ENCODE data around the gene ASXL2.

ASXL2 gene

DNA sequence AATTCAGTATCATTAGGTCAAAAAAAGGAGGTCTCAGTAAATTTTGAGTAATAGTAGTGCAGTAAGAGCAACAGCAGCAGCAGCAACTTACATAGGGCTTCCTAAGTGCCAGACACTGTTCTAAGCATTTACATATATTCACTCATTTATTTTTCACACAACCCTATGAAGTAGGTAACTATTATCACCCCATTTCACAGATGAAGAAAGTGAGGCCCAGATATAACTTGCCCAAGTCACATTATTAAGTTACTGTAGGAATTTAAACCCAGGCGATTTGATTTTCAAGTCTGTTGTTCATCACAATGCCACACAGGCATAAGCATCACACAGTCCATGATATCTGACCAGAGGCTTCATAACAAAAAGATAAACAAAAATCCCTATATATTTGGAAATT lies 114.7 kb downstream of the ASXL2 start:
- Histone ChIP-seq H3K27ac (ENCODE audit: low read depth, low read length) (no peak overlapping the region), H3K4me3 (ENCODE audit: low read length) (no peak overlapping the region), H3K27me3 (ENCODE audit: control insufficient read depth, insufficient read depth, low read length) (no peaks in the 10 kb centered on the region), H3K36me3 (ENCODE audit: control insufficient read depth, insufficient read depth, low read length) (peaks cover 8% of the 10 kb centered on the region), H3K4me1 (ENCODE audit: control insufficient read depth, insufficient read depth, low read length) (no peaks in the 10 kb centered on the region), H3K9ac (ENCODE audit: low read length) (no peak overlapping the region)

DNA sequence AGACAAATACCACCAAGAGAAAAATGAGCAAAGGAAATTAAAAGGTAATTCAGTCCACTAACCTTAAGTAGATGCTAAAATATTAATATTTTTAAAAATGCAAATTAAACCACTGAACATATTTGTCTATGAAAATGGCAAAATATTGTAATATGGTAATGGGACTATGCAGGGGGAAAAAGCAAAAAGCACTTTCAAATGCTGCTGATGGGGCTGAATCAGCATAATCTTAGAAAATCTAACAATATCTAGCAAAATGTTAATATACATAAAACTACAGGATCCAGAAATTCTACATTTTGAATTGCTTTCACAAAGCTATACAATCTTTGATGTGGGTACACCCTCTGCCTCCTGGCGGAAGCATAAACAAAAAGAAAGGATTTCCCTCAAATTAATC lies 118.0 kb downstream of the ASXL2 start:
- Histone ChIP-seq H3K4me1 (ENCODE audit: control insufficient read depth, insufficient read depth, low read length) (no peaks in the 10 kb centered on the region), H3K27me3 (ENCODE audit: control insufficient read depth, insufficient read depth, low read length) (no peaks in the 10 kb centered on the region), H3K36me3 (ENCODE audit: control insufficient read depth, insufficient read depth, low read length) (peaks cover 5% of the 10 kb centered on the region), H3K27ac (ENCODE audit: low read depth, low read length) (no peak overlapping the region), H3K4me3 (ENCODE audit: low read length) (no peak overlapping the region), H3K9ac (ENCODE audit: low read length) (no peak overlapping the region)

DNA sequence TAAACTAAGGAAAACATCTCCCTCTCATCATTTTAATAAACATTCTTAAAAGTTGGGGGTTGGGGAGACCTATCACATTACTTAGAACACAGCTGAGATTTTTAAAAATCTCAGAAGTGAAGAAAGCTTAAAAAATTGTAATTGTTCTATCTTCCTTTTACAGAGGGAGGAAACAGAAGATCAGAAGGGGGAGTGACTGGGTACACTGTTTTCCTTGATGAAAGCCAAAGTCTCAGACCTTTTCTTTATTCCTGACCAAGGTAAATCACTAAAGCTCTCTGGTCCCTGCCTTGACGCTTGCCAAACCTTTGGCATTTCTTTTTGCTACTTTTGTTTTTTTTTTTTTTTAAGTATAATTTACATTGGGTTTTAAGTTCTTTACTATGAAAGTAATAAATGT lies 119.9 kb downstream of the ASXL2 start:
- no peaks in the 10 kb centered on the region for H3K27me3 ChIP-seq (ENCODE audit: control insufficient read depth, insufficient read depth, low read length)
- H3K36me3 ChIP-seq (ENCODE audit: control insufficient read depth, insufficient read depth, low read length), result peaks cover 9% of the 10 kb centered on the region
- no peaks in the 10 kb centered on the region for H3K4me1 ChIP-seq (ENCODE audit: control insufficient read depth, insufficient read depth, low read length)
- no peak overlapping the region for H3K27ac ChIP-seq (ENCODE audit: low read depth, low read length)
- no peak overlapping the region for H3K4me3 ChIP-seq (ENCODE audit: low read length)
- H3K9ac ChIP-seq (ENCODE audit: low read length), result no peak overlapping the region

DNA sequence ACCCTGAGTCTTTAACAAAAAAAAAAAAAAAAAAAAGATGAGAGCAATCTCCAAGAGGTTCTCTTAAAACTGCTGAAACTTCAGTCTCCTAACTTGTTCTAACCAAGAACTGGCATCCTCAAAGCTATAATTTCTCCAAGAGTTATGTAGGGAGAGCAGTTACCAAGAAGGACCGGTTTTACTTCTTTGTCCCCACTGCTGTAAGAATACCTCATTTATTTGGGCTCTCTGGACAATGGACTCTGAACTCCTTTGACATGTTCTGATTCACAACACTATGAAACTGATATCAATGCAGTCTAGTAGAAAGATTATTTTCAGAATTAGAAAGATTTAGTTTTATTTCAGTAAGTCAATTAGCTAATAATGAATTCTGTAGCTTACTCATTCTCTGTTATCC lies 120.4 kb downstream of the ASXL2 start:
- no peak overlapping the region for H3K27ac ChIP-seq (ENCODE audit: low read depth, low read length)
- no peaks in the 10 kb centered on the region for H3K27me3 ChIP-seq (ENCODE audit: control insufficient read depth, insufficient read depth, low read length)
- H3K4me3 ChIP-seq (ENCODE audit: low read length), result no peak overlapping the region
- H3K36me3 ChIP-seq (ENCODE audit: control insufficient read depth, insufficient read depth, low read length), result peaks cover 9% of the 10 kb centered on the region
- no peaks in the 10 kb centered on the region for H3K4me1 ChIP-seq (ENCODE audit: control insufficient read depth, insufficient read depth, low read length)
- H3K9ac ChIP-seq (ENCODE audit: low read length), result no peak overlapping the region

DNA sequence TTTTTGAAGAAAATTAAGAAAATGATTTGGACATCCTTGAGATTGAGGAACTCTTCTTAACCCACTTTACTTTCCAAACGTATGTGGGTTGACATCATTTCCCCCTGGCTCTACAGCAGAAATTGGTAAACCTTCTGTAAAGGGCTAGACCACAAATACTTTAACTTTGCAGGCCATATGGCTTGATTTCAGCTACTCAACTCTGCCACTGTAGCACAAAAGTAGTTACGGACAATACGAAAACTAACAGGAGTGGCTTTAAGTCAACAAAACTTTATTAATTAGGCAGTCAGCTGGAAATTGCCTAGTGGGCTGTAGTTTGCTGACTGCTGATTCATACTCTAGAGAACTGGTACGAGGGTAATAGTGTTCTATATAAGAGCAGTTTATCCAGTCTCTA lies 121.8 kb downstream of the ASXL2 start:
- Histone ChIP-seq H3K36me3 (ENCODE audit: control insufficient read depth, insufficient read depth, low read length) (peaks cover 9% of the 10 kb centered on the region), H3K27me3 (ENCODE audit: control insufficient read depth, insufficient read depth, low read length) (no peaks in the 10 kb centered on the region), H3K4me3 (ENCODE audit: low read length) (no peak overlapping the region), H3K4me1 (ENCODE audit: control insufficient read depth, insufficient read depth, low read length) (no peaks in the 10 kb centered on the region), H3K9ac (ENCODE audit: low read length) (no peak overlapping the region), H3K27ac (ENCODE audit: low read depth, low read length) (no peak overlapping the region)

DNA sequence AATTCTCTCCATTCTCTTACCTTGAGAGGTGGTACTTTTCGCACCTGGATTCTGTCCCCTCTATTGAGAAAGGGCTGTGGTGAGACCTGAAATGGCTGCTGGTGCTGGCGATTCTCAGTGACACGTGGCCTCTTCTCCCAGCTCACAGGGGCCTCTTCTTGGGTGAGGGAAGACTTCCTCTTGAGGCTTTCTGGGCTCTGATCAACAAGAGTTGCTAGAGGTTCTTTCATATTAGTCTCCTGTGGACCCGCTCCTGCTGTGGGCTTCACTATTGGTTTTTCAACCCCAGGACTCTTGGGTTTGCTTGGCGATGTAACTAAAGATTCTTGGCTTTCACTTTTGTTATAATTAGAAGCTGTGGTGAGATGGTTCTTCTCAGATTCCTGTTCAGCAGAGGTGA lies 128.6 kb downstream of the ASXL2 start:
- peaks cover 21% of the 10 kb centered on the region for H3K36me3 ChIP-seq (ENCODE audit: control insufficient read depth, insufficient read depth, low read length)
- H3K27ac ChIP-seq (ENCODE audit: low read depth, low read length), result no peak overlapping the region
- H3K4me1 ChIP-seq (ENCODE audit: control insufficient read depth, insufficient read depth, low read length), result no peaks in the 10 kb centered on the region
- no peaks in the 10 kb centered on the region for H3K27me3 ChIP-seq (ENCODE audit: control insufficient read depth, insufficient read depth, low read length)
- no peak overlapping the region for H3K9ac ChIP-seq (ENCODE audit: low read length)
- no peak overlapping the region for H3K4me3 ChIP-seq (ENCODE audit: low read length)

DNA sequence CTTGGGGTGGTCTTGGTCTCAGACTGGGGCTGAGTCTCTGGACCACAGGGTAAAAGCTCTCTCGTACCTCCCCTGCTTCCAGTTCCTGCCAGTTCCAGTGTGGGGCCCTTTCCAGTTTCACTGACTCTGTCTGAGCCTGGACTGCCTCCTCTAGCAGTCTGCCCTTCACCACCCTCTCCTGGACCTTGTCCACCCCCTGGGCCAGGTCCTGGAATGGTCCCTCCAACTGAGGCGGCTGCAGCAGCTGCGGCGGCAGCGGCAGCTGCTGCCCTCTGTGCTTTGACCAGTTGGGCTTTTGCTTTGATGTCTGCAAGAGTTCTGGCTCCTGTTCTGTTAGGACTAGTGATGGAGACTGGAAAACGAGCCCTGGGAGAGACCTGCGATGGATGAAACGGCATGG lies 134.2 kb downstream of the ASXL2 start:
- Histone ChIP-seq H3K4me1 (ENCODE audit: control insufficient read depth, insufficient read depth, low read length) (no peaks in the 10 kb centered on the region), H3K27me3 (ENCODE audit: control insufficient read depth, insufficient read depth, low read length) (no peaks in the 10 kb centered on the region), H3K27ac (ENCODE audit: low read depth, low read length) (no peak overlapping the region), H3K36me3 (ENCODE audit: control insufficient read depth, insufficient read depth, low read length) (peaks cover 25% of the 10 kb centered on the region), H3K9ac (ENCODE audit: low read length) (no peak overlapping the region), H3K4me3 (ENCODE audit: low read length) (no peak overlapping the region)

DNA sequence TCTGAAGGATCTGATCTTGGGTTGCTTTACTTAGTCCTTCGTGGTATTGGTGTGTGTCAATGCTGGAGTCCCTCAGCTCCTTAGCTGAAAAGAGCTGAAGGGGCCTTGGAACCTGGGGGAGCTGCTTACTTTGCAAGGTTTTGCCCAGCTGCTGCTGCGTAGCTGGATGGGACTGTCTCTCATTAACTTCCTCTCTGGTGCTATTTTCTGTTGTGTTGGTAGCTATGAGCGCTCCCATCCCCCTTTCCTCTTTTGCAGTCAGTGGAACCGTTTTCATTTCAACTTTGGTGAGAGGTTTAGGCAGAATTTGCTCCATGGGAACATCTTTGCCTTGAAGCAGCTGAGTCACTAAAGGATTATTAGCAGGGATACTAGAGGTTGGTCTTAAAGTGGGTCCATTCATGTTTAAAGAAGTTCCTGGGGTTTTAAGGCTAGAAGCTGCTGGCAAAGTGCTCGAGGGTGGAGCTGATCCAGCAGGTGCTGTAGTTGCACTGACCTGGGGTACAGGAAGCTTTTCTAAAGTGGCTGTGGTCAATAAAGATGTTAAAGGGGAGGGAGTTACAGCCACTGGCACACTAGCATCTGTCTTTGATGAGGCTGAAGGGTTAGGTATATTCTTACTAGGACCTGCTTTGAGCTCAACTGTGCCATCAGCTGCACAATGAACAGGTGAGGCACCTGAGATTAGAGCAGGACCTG lies 135.0 kb downstream of the ASXL2 start:
- Histone ChIP-seq H3K4me3 (ENCODE audit: low read length) (no peak overlapping the region), H3K27me3 (ENCODE audit: control insufficient read depth, insufficient read depth, low read length) (no peaks in the 10 kb centered on the region), H3K27ac (ENCODE audit: low read depth, low read length) (no peak overlapping the region), H3K4me1 (ENCODE audit: control insufficient read depth, insufficient read depth, low read length) (no peaks in the 10 kb centered on the region), H3K9ac (ENCODE audit: low read length) (no peak overlapping the region), H3K36me3 (ENCODE audit: control insufficient read depth, insufficient read depth, low read length) (peaks cover 25% of the 10 kb centered on the region)

DNA sequence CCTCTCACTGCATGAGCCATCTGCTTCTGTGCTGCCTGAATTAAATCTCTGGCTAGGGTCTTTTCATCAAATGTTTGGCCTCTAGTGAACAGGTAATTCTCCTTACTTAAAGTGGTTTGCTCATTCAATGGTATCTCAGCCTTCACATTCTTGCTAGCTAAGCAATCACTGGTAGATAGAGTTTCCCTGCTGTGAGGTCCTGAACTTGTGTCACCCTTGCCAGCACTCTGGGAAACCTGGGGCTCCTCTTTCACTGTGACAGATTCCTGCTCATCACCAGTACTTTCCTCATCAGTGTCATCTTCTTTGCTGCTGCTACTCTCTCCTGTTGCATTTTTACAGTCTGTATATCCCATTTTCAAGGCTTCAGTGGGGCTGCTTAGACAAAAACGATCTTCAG lies 135.8 kb downstream of the ASXL2 start:
- Histone ChIP-seq H3K4me3 (ENCODE audit: low read length) (no peak overlapping the region), H3K4me1 (ENCODE audit: control insufficient read depth, insufficient read depth, low read length) (no peaks in the 10 kb centered on the region), H3K9ac (ENCODE audit: low read length) (no peak overlapping the region), H3K27ac (ENCODE audit: low read depth, low read length) (no peak overlapping the region), H3K36me3 (ENCODE audit: control insufficient read depth, insufficient read depth, low read length) (peaks cover 23% of the 10 kb centered on the region), H3K27me3 (ENCODE audit: control insufficient read depth, insufficient read depth, low read length) (no peaks in the 10 kb centered on the region)

DNA sequence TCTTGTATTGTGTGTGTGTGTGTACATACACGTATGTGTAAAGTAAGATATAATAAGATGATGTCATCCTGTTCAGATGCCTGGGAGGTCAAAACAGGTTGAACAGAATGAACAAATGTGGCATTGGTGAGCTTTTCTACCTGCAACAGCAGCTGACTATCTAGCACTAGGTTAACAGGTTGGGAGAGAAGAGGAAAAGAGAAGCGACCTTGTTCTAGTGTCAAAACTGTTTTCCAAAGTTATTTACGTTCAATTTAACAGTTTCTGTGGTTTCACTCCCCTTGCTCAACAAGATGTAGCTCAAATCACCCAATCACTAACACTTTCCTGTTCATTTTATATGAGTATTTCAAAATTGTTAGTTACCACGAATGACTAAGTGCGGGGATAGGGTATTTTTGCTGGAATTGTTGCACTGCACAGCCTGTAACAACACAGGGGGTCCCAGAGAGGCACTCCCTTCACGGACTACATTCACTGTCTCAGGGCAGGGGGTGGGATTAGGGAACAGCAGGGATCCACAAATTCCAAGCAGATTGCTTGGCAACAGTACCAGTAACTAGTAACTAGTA lies 137.4 kb downstream of the ASXL2 start:
- H3K36me3 ChIP-seq (ENCODE audit: control insufficient read depth, insufficient read depth, low read length), result peaks cover 23% of the 10 kb centered on the region
- no peaks in the 10 kb centered on the region for H3K27me3 ChIP-seq (ENCODE audit: control insufficient read depth, insufficient read depth, low read length)
- no peak overlapping the region for H3K4me3 ChIP-seq (ENCODE audit: low read length)
- no peak overlapping the region for H3K9ac ChIP-seq (ENCODE audit: low read length)
- H3K4me1 ChIP-seq (ENCODE audit: control insufficient read depth, insufficient read depth, low read length), result no peaks in the 10 kb centered on the region
- H3K27ac ChIP-seq (ENCODE audit: low read depth, low read length), result no peak overlapping the region

DNA sequence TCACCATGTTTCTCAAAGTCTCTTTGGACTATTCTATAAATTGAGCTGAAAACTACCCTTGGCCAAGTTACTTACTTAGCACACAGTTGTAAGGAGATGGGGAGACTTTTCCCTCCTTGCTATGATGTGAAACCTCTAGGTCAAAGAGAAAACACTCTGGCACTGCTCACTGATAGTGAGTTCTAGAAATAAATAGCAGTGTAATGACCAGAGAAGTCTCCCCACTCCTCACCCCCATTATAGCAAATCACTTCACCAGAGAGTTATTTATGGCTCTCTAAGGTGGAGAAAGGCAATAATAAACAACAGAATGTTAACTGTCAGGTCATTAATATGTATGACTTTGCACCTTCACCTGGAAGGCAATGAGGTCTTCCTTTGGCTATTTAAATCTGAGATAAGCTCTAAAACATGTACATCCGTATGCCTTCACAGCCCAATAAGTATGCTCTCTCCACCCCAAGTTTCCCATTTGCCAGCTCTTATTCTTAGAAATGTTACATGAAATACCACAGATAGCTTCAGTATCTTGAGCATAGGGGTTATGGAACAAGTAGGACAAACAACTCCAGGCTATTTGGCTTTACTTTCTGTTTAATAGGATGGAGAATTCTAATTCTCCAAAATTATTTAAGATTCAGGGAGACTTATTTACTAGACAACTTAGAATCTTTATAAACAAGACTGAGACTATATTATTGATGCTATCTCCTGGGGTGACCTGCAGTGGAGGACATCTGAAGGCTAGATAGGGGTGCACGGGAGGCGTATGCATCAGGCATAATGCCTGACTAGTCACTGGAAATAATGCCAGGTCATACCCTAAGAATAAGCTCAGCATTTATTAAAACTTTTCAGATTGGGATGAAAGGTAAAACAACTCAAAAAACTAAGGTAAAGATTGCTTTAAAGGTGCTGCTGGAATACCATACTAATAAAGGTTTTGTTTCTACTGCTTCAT lies 139.6 kb downstream of the ASXL2 start:
- no peaks in the 10 kb centered on the region for H3K27me3 ChIP-seq (ENCODE audit: control insufficient read depth, insufficient read depth, low read length)
- no peak overlapping the region for H3K4me3 ChIP-seq (ENCODE audit: low read length)
- peaks cover 14% of the 10 kb centered on the region for H3K36me3 ChIP-seq (ENCODE audit: control insufficient read depth, insufficient read depth, low read length)
- no peak overlapping the region for H3K9ac ChIP-seq (ENCODE audit: low read length)
- H3K4me1 ChIP-seq (ENCODE audit: control insufficient read depth, insufficient read depth, low read length), result no peaks in the 10 kb centered on the region
- no peak overlapping the region for H3K27ac ChIP-seq (ENCODE audit: low read depth, low read length)

DNA sequence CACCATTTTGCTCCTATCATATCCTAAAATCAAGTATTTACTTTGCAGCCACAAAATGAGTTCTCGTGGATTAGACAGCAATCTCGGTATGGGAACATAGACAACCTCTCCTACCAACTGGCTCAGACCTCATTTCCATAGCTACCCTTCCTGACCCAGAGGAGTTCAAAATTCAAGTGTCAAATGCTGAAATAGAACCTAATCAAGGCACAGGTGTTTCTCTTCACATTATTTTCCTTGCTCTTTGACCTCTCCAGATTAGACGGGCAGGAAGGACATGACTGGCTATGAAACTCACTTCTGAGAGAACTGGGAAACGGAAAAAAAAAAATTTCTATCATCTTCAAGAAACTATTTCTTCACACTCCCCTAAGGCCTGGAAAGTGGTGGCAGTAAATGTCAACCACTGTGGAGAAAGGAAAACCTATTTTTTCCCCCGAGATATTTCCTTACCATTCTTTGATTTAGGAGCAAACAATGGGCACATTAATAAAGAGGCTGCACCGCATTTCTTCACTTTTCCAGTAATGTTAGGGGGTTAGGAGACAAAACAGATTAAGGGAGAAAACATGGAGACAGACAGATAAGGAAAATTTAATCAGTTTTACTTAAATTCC lies 141.3 kb downstream of the ASXL2 start:
- Histone ChIP-seq H3K9ac (ENCODE audit: low read length) (no peak overlapping the region), H3K4me1 (ENCODE audit: control insufficient read depth, insufficient read depth, low read length) (no peaks in the 10 kb centered on the region)

More for the DNA sequence above, 141.3 kb downstream of the ASXL2 start:
- Histone ChIP-seq H3K4me3 (ENCODE audit: low read length) (no peak overlapping the region), H3K27ac (ENCODE audit: low read depth, low read length) (no peak overlapping the region), H3K36me3 (ENCODE audit: control insufficient read depth, insufficient read depth, low read length) (peaks cover 1% of the 10 kb centered on the region), H3K27me3 (ENCODE audit: control insufficient read depth, insufficient read depth, low read length) (no peaks in the 10 kb centered on the region)
